K562 (cell line): Measurements from ENCODE around the gene PRKCE. TPM values are rescaled to one million over a fixed set of nuclear protein-coding genes. Genes with fewer than 3 reads are reported as not detected.

Source experiments
- ATAC-seq: fragments of 200-7000 bp; cut with Tn5 transposase; 3 replicates; pipeline ENCODE4 v1.9.1; 2020; ENCODE audit warnings: moderate library complexity
- BruUV-seq: library from RNA; stranded (reverse); fragments of 400-500 nt; replicated peaks from 2 replicates; lab custom pipeline; 2021; lab: Mats Ljungman, UMichigan
- CTCF ChIA-PET: fragments of 300-600 bp; formaldehyde crosslinking; extraction: SDS; loops from one replicate; lab custom pipeline; 2021; ENCODE audit warnings: low intra/inter-chr PET ratio; lab: Yijun Ruan, JAX
- POLR2A ChIA-PET: fragments of 300-600, 350-650 bp; sonication (Branson Sonifier 250); formaldehyde crosslinking; extraction: SDS; loops from one replicate; lab custom pipeline; 2021; ENCODE audit warnings: antibody characterized with exemption, inconsistent platforms; lab: Yijun Ruan, JAX
- DNase-seq, 4 experiments: peaks; one replicate each; pipeline versions ENCODE4 v3.0.0 to v3.0.0-alpha.2; 2011 to 2018; ENCODE audit warnings: low spot score in 3 of 4, mixed read lengths in 3 of 4; ENCODE audit errors: extremely low read depth in 1 of 4
- FAIRE-seq: peaks from 2 replicates; lab custom pipeline; 2011; peaks lifted over from hg19 to GRCh38; lab: Jason Lieb, UNC
- H2AFZ ChIP-seq: 2 replicates; pipeline ENCODE4 v1.6.0; 2011; ENCODE audit warnings: low read depth, low read length, control low read depth, inconsistent platforms
- H3K27ac ChIP-seq: fragments of 200-600 bp; 3 replicates; pipeline ENCODE4 v1.8.0; 2011; ENCODE audit warnings: low read depth, mild to moderate bottlenecking, control low read depth, inconsistent platforms, low read length, moderate library complexity, mixed read lengths; ENCODE audit errors: extremely low read depth
- H3K27me3 ChIP-seq, 2 experiments: fragments of 300-600 bp in 1 of 2; 2 replicates in 1 of 2; 3 replicates in 1 of 2; pipeline versions ENCODE4 v1.6.0 to v1.8.0; 2011; ENCODE audit warnings: inconsistent platforms in 2 of 2, low read length in 2 of 2, mild to moderate bottlenecking in 1 of 2, mixed read lengths in 1 of 2, moderate library complexity in 1 of 2; ENCODE audit not compliant: control insufficient read depth in 2 of 2, insufficient read depth in 2 of 2
- H3K36me3 ChIP-seq: fragments of 300-600 bp; 3 replicates; pipeline ENCODE4 v1.8.0; 2011; ENCODE audit warnings: mild to moderate bottlenecking, low read length, inconsistent platforms; ENCODE audit not compliant: control insufficient read depth, insufficient read depth
- H3K4me1 ChIP-seq, 2 experiments: fragments of 200-600 bp in 1 of 2; replicated peaks in 1 of 2; 2 replicates in 1 of 2; 3 replicates in 1 of 2; pipeline versions ENCODE4 v1.5.1 to v1.8.0; 2011; ENCODE audit warnings: inconsistent platforms in 2 of 2, low read length in 2 of 2, mild to moderate bottlenecking in 1 of 2, mixed read lengths in 1 of 2, moderate library complexity in 1 of 2; ENCODE audit not compliant: control insufficient read depth in 2 of 2, insufficient read depth in 2 of 2
- H3K4me2 ChIP-seq: 2 replicates; pipeline ENCODE4 v1.6.1; 2011; ENCODE audit warnings: low read length, control low read depth, inconsistent platforms, mixed read lengths; ENCODE audit not compliant: insufficient read depth
- H3K4me3 ChIP-seq: fragments of 200-600 bp; sonication (generic), shearing (Covaris generic); 2 replicates; pipeline ENCODE4 v1.5.1; 2016; ENCODE audit warnings: control low read depth, inconsistent platforms
- H3K79me2 ChIP-seq: fragments of 200-600 bp; 3 replicates; pipeline ENCODE4 v1.8.0; 2011; ENCODE audit warnings: low read length, inconsistent platforms; ENCODE audit not compliant: control insufficient read depth, insufficient read depth
- H3K9ac ChIP-seq, 2 experiments: 2 replicates each; pipeline versions ENCODE4 v1.6.0 to v1.6.1; 2011; ENCODE audit warnings: low read depth in 2 of 2, low read length in 2 of 2, control low read depth in 1 of 2, inconsistent platforms in 1 of 2, mild to moderate bottlenecking in 1 of 2, mixed read lengths in 1 of 2; ENCODE audit not compliant: insufficient read depth in 1 of 2
- H3K9me1 ChIP-seq: one replicate; pipeline ENCODE4 v1.6.0; 2011; ENCODE audit warnings: inconsistent platforms, mild to moderate bottlenecking, low read length, moderate library complexity; ENCODE audit not compliant: control insufficient read depth, insufficient read depth
- H3K9me3 ChIP-seq: replicated peaks from 2 replicates; pipeline ENCODE4 v1.5.1; 2011; ENCODE audit warnings: low read depth, low read length, inconsistent platforms; ENCODE audit not compliant: control insufficient read depth, insufficient read depth
- H4K20me1 ChIP-seq: replicated peaks from 2 replicates; pipeline ENCODE4 v1.6.1; 2011; ENCODE audit warnings: low read length, inconsistent platforms, mixed read lengths; ENCODE audit not compliant: control insufficient read depth, insufficient read depth
- CCNT2 ChIP-seq: IDR thresholded peaks from 2 replicates; pipeline ENCODE4 v1.6.1; 2011; ENCODE audit warnings: borderline replicate concordance, low read depth, mild to moderate bottlenecking, moderate library complexity, mixed read lengths, low read length; ENCODE audit not compliant: insufficient read length; ENCODE audit errors: extremely low read depth
- CREM ChIP-seq: IDR thresholded peaks from 2 replicates; pipeline ENCODE4 v1.6.1; 2014; ENCODE audit warnings: antibody characterized with exemption, low read depth
- NFIC ChIP-seq: fragments of 450-650 bp; IDR thresholded peaks from 2 replicates; pipeline ENCODE4 v1.6.1; 2017; ENCODE audit warnings: mild to moderate bottlenecking, inconsistent platforms
- NFIX ChIP-seq: fragments of 250-450 bp; sonication (Bioruptor Pico); IDR thresholded peaks from 2 replicates; pipeline ENCODE4 v1.4.0; 2020; ENCODE audit warnings: low read depth, mild to moderate bottlenecking, moderate library complexity
- NR2C2 ChIP-seq, 2 experiments: fragments of 200-800 bp in 1 of 2; sonication (Bioruptor generic) in 1 of 2; sonication (generic) in 1 of 2; formaldehyde crosslinking in 1 of 2; IDR thresholded peaks; 2 replicates each; pipeline versions ENCODE4 v1.6.1 to v1.8.0; 2016 to 2022; ENCODE audit warnings: mild to moderate bottlenecking in 1 of 2, missing compliant biosample characterization in 1 of 2, missing genetic modification characterization in 1 of 2, missing genetic modification reagents in 1 of 2
- ZNF3 ChIP-seq: fragments of 250-450 bp; sonication (Bioruptor Pico); IDR thresholded peaks from 2 replicates; pipeline ENCODE4 v1.5.0; 2021; ENCODE audit warnings: mild to moderate bottlenecking, moderate library complexity
- WGBS: fragments of 100-300 bp; shearing (Covaris generic); methylation state at CpG from one replicate; pipeline ENCODE4 v1.1.6; 2016; ENCODE audit warnings: low coverage, mixed read lengths; ENCODE audit not compliant: insufficient coverage; ENCODE audit errors: missing lambda C conversion rate; 5-methylcytosine and 5-hydroxymethylcytosine counted together
- in situ Hi-C: fragments of 300-500 bp; cut with MboI; formaldehyde crosslinking; loops from 4 replicates; pipeline ENCODE4 v1.15.0; 2018; ENCODE audit warnings: inconsistent platforms, mixed read lengths
- intact Hi-C: fragments of 100-400 bp; cut with micrococcal nuclease; formaldehyde crosslinking; loops from 2 replicates; pipeline ENCODE4 v1.14.2; 2022
- polyA plus RNA-seq, 8 experiments: library from polyadenylated mRNA; depleted of rRNA in 4 of 8; stranded (reverse) in 5 of 8; unstranded in 3 of 8; fragments of >200 nt; fragmentation: Nextera tagmentation in 2 of 8; fragmentation: Illumina TruSeq in 1 of 8; extraction: Ambion mirVana in 2 of 8; extraction: Trizol in 1 of 8; gene quantifications; 2 replicates each; pipeline versions ENCODE4 v1.2.1 to v1.2.3, GENCODE V29; 2011 to 2014; ENCODE audit warnings: inconsistent platforms in 1 of 8, missing spikeins in 1 of 8
- total RNA-seq, 7 experiments: library from RNA; depleted of rRNA in 6 of 7; stranded (reverse); fragments of >200 nt in 6 of 7; fragmentation: Illumina TruSeq in 2 of 7; extraction: Trizol in 2 of 7; gene quantifications; 2 replicates each; pipeline versions ENCODE4 v1.2.1 to v1.2.3, GENCODE V29; 2011 to 2021; ENCODE audit warnings: low replicate concordance in 1 of 7

The PRKCE gene
- total and polyA plus RNA-seq, 9 of the 15 experiments (the other 6 are each of a cell fraction or from before 2014, with no cell fraction given) = 0.06 to 1.0 (median 0.22) TPM; not detected in 1

DNA sequence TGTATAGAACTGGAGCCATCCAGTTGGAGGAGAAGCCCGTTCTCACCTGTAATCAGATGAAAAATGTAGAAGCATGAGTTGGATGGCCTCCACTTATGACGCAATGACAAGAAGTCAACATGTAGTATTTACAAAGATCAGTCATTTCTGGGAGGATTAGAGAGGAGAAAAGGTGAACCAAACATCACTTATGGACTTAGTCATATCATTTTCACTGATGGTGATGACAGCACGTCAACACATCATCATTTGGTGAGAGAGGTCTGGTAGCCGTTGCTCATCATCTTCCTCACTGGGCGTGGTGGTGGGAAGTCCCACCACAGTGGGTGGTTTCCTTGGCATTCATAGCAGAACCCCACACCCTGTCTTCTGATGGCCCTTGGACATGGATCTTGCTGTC, 381.5 kb downstream of the PRKCE start (continued):
- TF ChIP-seq ZNF3 (CRISPR knock-in tag) = no peak
- no peak for TF ChIP-seq CCNT2
- no peak for TF ChIP-seq NR2C2 (CRISPR knock-in tag; IDR thresholded peaks at IDR 0.05)
- TF ChIP-seq NR2C2 (tag; IDR thresholded peaks at IDR 0.05) = no peak
- TF ChIP-seq, all 486 proteins: peak for 4

GRCh38 chr2:46034535-46034934, 383.1 kb downstream of the PRKCE start:
- in situ Hi-C loops = no loop called here
- CTCF ChIA-PET = no interaction called here
- BruUV-seq = no TSS peak

More at GRCh38 chr2:46034535-46034934, 383.1 kb downstream of the PRKCE start:
- no peak for ATAC-seq
- H3K27ac ChIP-seq = no peak overlapping the region
- no peak overlapping the region for H3K4me3 ChIP-seq
- H3K27me3 ChIP-seq = peaks cover 21 to 53% of the 10 kb centered on the region in 2 experiments
- no peaks in the 10 kb centered on the region for H3K4me1 ChIP-seq
- intact Hi-C loops = no loop called here
- peaks cover 4% of the 10 kb centered on the region; the same call in 1 of the 2 replicates for H4K20me1 ChIP-seq
- 0% methylated on average over 5 of the region's 5 CpGs for WGBS
- H3K9ac ChIP-seq = no peak overlapping the region
- no peaks in the 10 kb centered on the region for H3K79me2 ChIP-seq
- POLR2A ChIA-PET = interaction anchor here (0.5 kb wide), 1 partner anchor 137 kb away, joined by 3 read pairs; no protein-coding TSS in a partner anchor
- no peak for FAIRE-seq
- no peaks in the 10 kb centered on the region for H3K9me3 ChIP-seq
- H3K9me1 ChIP-seq = no peaks in the 10 kb centered on the region
- no peak for DNase-seq
- H2AFZ ChIP-seq = no peak overlapping the region
- no peaks in the 10 kb centered on the region for H3K36me3 ChIP-seq
- H3K4me2 ChIP-seq = no peak overlapping the region
- 0 out of 2 replicates have a peak, but pooled peaks have one; percentile 25 for TF ChIP-seq NFIX
- TF ChIP-seq NFIC = peak; percentile 85
- TF ChIP-seq CREM = no peak
